G401.6 (cell line): ENCODE results near the gene PLCL2.
"Not testable (repeated sequence)": the region's sequence is repeated elsewhere in the genome, so short reads cannot be mapped to it uniquely, and the experiment has no call there.

Experiments
- FAIRE-seq: peaks from 2 replicates; lab custom pipeline; 2012; peaks lifted over from hg19 to GRCh38; lab: Jason Lieb, UNC

The PLCL2 gene

DNA sequence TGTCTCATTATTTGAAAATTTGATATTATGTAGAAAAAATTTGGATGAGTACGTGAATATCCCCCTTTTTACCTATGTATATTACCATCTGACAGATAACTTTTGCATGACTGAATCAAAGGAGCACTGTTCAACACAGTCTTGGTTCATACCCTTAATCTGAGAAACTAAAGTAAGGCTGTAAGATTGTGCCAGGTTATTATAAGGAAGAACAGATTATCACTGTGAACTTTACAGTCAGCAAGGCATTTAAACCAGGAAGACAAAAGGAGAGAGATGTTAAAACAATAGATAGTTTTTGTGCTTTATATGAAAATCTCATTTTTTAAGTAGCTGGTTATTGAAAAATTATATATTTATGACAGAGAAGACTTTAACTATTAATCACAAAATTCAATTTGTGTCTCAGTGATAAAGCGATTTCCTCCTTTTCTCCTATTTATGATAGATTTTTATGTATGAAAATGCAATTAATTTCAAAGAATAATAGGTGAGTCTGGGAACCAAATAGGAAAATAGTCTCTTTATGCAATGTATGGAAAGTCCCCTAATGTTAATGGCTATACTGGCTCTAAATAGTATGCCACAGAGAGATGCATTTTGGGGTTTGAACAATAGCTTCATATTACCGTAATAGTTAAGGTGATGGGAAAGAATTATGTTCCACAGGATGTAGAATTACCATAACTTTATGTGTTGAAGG, 33.4 kb downstream of the PLCL2 start:
- no peak for FAIRE-seq

- no peak for FAIRE-seq
Observed at GRCh38 chr3:16918683-16919025, 33.9 kb downstream of the PLCL2 start.

GRCh38 chr3:16923112-16923511, 38.4 kb downstream of the PLCL2 start:
- no peak for FAIRE-seq

GRCh38 chr3:16927485-16927884, 42.7 kb downstream of the PLCL2 start:
- FAIRE-seq: no peak

DNA sequence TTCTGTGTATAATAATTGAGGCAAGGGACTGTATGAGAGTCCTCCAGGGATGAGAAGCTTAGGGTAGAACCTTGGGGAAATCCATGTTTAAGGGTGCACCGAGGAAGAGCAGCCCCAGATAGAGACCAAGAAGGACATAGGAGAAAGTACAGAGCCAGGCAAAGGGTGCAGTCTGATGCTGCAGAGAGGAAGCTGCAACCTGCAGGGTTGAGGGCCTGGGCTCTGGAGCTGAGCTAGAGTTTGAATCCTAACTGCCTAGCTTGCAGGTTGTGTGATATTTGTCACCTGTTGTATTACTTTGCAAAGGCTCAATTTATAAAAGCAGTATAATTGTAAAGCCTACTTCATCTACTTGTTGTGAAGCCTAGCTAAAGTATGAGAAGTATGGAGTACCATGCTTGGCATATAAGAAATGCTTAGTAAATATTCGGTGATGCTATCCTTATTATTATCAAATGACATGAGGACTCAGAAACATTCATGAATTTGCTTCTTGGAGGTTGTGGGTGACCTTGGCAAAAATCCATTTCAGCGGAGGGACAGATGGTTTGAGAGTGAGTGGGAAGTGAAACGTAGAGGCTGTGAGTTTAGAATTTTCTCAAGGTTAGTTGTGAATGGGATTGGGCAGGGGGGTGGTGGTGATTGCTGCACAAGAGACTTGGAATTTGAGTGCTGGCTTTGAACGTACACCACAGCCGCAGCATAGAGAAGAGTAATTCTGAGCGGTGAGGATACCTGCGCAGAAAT, 43.8 kb downstream of the PLCL2 start:
- no peak for FAIRE-seq

- FAIRE-seq: no peak
Observed at GRCh38 chr3:16929311-16929710, 44.6 kb downstream of the PLCL2 start.

GRCh38 chr3:16932877-16933276, 48.1 kb downstream of the PLCL2 start:
- FAIRE-seq: no peak

GRCh38 chr3:16935781-16936180, 51.0 kb downstream of the PLCL2 start:
- no peak for FAIRE-seq

DNA sequence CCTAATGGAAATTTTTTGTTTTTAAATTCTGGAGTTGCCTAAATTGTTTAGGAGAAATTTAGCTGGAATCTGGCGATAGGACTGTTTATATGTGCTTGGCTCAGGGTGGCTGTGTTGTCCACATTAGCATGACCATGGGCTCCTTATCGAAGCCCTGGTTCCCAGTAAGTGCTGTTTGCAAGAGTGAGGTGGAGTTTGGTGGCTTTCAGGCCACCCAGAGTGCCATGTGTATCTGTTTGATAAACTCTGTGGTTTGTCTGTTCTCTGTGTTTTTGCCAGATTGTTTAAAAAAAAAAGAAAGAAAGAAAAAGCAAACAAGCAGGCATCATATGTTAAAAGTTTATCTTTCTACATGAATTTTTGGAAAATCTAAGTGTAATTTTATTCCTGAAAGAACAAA, 51.5 kb downstream of the PLCL2 start:
- no peak for FAIRE-seq

DNA sequence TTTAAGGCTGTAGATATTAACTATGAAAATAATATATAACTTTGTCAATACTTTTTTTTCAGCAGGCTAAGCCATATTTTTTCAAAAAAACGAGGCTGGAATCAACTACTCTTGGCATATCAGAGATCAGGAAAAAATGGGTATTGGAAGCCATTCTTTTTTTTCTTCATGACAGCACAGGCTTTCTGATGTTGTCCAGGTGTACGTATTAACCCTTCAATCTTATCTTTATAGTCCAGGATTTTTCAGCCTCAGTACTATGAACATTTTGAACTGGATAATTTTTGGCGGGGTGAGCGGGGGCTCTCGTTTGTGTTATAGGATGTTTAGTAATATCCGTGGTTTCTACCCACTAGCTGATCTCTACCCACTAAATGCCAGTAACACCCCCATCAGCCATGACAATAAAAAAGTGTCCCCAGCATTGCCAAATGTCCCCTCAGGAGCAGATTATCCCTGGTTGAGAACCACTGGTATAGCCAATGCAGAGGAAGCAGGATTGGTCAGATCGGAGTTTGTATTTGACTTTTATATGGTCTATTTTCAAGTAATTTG, 52.0 kb downstream of the PLCL2 start:
- FAIRE-seq: no peak

DNA sequence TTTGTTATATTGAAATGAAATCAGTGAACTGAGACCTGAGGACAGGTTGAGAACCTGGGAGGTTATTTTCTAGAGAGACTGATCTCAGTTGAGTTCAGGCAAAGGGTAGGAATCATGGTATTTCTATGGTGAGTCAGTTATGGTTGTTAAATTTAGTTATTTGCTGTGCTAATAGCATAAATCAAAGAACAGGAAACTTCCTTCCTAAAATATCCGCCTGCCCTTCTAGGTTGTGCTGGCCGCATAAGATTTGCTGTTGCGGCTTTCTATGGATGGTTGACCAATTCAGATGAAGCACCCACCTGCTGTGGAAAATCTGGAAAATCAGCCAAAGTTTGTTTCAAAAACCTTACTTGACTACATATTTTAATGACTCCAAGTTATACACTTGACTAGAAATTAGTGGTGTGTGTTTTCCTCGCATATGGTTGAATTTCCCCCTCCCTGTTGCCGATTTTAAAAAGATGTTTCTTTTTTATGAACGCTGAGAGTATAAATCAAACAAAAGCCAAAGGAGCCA, 52.6 kb downstream of the PLCL2 start:
- no peak for FAIRE-seq

DNA sequence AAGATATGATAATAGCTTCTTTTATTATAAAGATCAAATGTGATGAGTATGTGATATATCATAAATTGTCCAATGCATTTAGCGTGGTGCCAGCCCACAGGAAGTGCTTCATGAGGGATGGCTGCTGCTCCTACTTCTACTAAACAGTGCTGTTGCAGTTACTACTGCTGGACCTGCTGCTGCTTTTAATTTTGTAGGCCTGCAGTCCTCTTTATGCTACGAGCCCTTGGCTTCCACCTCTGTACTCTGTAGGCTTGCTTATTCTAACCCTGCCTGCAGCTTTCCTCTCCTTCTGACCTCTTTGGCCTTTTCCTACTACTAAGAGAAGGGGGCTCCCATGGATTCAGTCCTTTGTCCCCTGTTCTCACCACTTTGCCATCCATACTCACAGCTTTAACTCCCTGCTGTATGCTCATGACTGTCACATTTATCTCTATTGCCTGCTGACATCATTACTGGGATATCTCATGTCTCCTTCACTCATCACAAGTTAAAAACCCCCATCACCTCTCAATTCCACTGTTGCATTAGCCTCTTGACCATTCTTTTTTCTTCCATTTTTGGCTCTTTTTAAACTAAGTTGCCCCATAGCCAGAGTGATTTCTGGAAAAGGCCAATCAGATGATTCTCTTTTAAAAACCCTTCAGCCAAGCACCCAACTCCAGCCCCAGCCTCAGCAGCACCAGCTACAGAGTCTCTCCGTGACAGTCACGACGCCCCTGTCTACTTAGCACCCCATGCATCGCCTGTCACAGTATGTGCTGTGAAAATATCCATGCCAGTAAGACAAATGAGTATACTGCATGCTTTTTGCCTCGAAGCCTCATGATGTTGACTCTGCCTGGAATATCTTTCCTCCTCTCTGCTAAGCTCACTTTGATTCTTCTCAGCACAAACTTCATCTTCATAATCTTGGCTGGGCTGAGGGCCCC, 56.3 kb downstream of the PLCL2 start:
- no peak for FAIRE-seq

DNA sequence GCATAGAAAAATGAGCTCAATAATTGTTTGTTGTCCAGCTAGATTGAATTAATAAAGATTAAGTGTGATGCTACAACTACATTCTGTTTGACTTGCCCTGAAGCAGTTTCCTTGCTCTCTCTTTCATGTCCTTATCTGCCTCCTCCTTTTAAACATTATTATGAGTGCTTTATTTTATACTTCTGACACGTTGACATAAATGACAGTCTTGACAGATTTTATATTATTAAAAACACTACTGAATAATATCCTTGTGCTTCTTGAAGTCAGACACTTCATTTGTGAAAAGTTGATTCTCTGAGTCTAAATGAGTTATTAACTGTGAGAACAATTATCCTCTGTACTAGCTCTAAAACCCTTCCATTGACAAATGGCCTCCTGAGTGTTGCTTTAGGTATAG, 58.2 kb downstream of the PLCL2 start:
- FAIRE-seq: no peak

DNA sequence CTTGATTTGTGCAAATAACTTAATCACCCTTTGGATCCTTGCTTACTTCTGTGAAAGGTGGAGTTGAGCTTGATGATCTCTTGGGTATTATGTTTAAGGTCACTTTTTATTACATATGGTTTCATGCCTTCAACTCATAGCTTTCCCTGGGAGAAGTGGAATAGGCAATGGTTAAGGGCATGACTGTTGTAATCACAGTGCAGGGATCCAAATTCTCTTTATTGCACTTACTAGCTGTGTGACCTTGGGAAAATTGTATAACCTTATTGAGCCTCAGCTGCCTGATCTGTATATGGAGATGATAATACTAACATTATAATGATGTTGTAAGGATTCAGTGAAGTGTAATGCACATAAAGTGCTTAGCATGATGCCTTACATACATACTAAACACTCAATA, 59.1 kb downstream of the PLCL2 start:
- FAIRE-seq: no peak

GRCh38 chr3:16944356-16944755, 59.6 kb downstream of the PLCL2 start:
- no peak for FAIRE-seq

DNA sequence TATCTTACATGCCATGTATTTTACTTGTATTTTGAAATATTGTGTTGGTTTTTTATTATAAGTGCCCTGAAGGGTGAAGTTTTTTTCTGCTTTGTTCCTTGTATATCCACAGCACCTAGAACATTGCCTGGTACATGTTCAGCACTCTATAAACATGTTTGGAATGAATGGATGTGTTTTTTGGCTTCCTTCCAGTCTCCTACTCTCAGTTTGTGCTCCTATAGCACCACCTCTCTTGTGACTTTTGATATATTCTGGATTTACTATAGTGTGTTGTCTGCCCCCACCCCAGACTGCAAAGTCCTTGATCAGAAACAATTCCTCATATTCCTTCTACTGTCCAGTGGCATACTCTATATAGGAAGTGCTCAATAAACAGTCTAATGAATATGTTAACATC, 60.6 kb downstream of the PLCL2 start:
- no peak for FAIRE-seq

- FAIRE-seq: no peak
Observed at GRCh38 chr3:16950282-16950681, 65.5 kb downstream of the PLCL2 start.

- no peak for FAIRE-seq
Observed at GRCh38 chr3:16950845-16951244, 66.1 kb downstream of the PLCL2 start.

- not testable (repeated sequence) for FAIRE-seq
Observed at GRCh38 chr3:16957852-16958251, 73.1 kb downstream of the PLCL2 start.

DNA sequence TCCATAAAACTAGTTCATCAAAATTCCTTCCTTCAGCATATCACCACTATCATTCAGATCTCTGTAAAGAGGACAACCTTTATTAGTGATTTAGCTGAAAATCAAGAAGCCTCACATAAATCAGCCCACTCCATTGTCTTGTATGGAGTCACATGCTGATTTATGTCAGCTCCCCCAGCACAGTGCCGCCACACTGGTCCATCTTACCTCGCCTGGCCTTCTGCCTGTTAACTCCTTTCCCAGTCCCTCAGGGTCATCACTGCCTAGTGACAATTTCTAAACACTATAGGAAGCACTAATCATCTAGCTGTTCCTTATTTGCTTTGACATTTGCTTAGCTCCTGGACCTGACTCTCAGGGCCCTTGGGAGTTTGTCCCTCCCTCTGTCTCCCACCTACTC, 75.4 kb downstream of the PLCL2 start:
- no peak for FAIRE-seq

DNA sequence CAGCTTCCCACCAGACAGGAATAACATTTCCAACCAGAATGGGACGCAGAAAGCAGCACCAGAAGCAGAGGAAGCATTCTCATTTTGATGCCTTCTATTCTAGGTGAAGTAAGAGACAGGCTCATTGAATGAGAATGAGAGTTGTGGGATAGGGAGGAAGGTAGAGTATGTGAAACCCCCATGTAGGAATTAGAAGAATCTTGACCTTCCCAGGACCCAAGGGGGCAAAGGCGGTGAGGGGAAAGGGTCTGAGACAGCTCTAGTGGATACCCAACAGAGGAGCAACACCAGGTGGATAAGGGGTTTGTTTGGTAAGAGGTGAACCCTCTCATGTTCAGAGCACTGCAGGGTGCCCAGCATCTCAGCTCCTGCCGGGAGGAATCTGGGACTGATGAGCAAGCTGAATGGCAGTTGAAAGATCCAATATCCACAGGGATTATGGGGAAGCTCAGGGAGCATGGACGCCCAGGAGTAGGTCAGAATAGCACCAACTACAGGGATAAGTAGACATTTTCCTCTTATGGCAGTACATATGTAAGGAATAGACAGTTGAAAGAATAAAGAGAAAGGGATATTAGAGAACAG, 77.0 kb downstream of the PLCL2 start:
- FAIRE-seq: no peak

DNA sequence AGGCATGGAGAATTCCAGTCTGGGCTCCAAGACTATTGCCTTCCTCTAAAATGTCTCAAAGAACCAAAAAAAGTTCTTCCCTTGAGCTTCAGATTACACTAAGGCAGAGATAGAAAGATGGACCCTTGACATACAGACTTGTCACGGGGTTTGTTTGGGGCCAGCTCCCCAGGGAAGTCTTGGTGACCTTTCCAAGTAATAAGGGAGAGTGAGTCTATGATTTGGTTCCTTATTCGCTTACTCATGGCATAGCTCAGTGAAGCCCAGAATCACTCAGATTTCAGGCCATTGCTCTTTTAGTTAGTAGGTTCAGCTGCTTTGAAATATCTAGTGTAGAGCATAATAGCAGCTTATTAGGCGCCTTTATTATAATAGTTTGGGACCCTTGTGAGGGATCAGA, 90.3 kb downstream of the PLCL2 start:
- no peak for FAIRE-seq
